Measurements from ENCODE around the gene DDX24. TPM values are rescaled to one million over a fixed set of nuclear protein-coding genes. Genes with fewer than 3 reads are reported as not detected.

DDX24 gene
- 69.2 and 69.5 TPM in 2 replicates for total RNA-seq

GRCh38 chr14:94080621-94081385 is at the start of gene DDX24, which contains the start of gene IFI27L1:
TSS of gene DDX24 (minus strand) at chr14:94081202. CDS start at chr14:94079742, 1,460 bp downstream.
TSS of gene IFI27L1 (plus strand) at chr14:94081310. CDS start at chr14:94096938, 15,628 bp downstream.

GRCh38 chr14:94129111-94129757 is 48.2 kb upstream of the DDX24 start, which contains the start of gene IFI27L2:
TSS of gene IFI27L2 (minus strand) at chr14:94129604. CDS start at chr14:94129564, 40 bp downstream.

GRCh38 chr14:94110552-94111181 is 29.7 kb upstream of the DDX24 start, which contains the start of gene IFI27:
TSS of gene IFI27 (plus strand) at chr14:94110736.

GRCh38 chr14:94026173-94026888 is 54.7 kb downstream of the DDX24 start, which contains the start of gene OTUB2:
TSS of gene OTUB2 (plus strand) at chr14:94026340. CDS start at chr14:94026538, 198 bp downstream.

Other genes starting within 250 kb of the DDX24 start
- not detected in 2 replicates for gene FAM181A, start 153.9 kb downstream of the DDX24 start, total RNA-seq
- gene ASB2, start 104.6 kb downstream of the DDX24 start, total RNA-seq, result not detected in 2 replicates
- gene CCDC197, start 83.9 kb downstream of the DDX24 start, total RNA-seq, result not detected in 2 replicates
- gene OTUB2, start 54.9 kb downstream of the DDX24 start, total RNA-seq, result 1.2 and 1.6 TPM in 2 replicates
- gene IFI27L1, start 108 bp upstream of the DDX24 start, total RNA-seq, result 8.6 and 13.0 TPM in 2 replicates
- gene IFI27, start 29.5 kb upstream of the DDX24 start, total RNA-seq, result 0.39 and 0.76 TPM in 2 replicates
- gene IFI27L2, start 48.4 kb upstream of the DDX24 start, total RNA-seq, result 47.2 and 53.8 TPM in 2 replicates
- under 0.01 and 0.54 TPM in 2 replicates for gene PPP4R4, start 93.1 kb upstream of the DDX24 start, total RNA-seq
- gene SERPINA10, start 212.1 kb upstream of the DDX24 start, total RNA-seq, result not detected in 2 replicates
- gene SERPINA6, start 242.1 kb upstream of the DDX24 start, total RNA-seq, result not detected in 2 replicates

Data from placental epithelial cell (primary cell).